K562 (cell line): ENCODE results near the gene GADL1. TPM values are rescaled to one million over a fixed set of nuclear protein-coding genes. Genes with fewer than 3 reads are reported as not detected.

ENCODE experiments used
- ATAC-seq: fragments of 200-7000 bp; cut with Tn5 transposase; 3 replicates; pipeline ENCODE4 v1.9.1; 2020; ENCODE audit warnings: moderate library complexity
- BruUV-seq: library from RNA; stranded (reverse); fragments of 400-500 nt; replicated peaks from 2 replicates; lab custom pipeline; 2021; lab: Mats Ljungman, UMichigan
- CTCF ChIA-PET: fragments of 300-600 bp; formaldehyde crosslinking; extraction: SDS; loops from one replicate; lab custom pipeline; 2021; ENCODE audit warnings: low intra/inter-chr PET ratio; lab: Yijun Ruan, JAX
- POLR2A ChIA-PET: fragments of 300-600, 350-650 bp; sonication (Branson Sonifier 250); formaldehyde crosslinking; extraction: SDS; loops from one replicate; lab custom pipeline; 2021; ENCODE audit warnings: antibody characterized with exemption, inconsistent platforms; lab: Yijun Ruan, JAX
- DNase-seq, 4 experiments: peaks; one replicate each; pipeline versions ENCODE4 v3.0.0 to v3.0.0-alpha.2; 2011 to 2018; ENCODE audit warnings: low spot score in 3 of 4, mixed read lengths in 3 of 4; ENCODE audit errors: extremely low read depth in 1 of 4
- FAIRE-seq: peaks from 2 replicates; lab custom pipeline; 2011; peaks lifted over from hg19 to GRCh38; lab: Jason Lieb, UNC
- H2AFZ ChIP-seq: 2 replicates; pipeline ENCODE4 v1.6.0; 2011; ENCODE audit warnings: low read depth, low read length, control low read depth, inconsistent platforms
- H3K27ac ChIP-seq: fragments of 200-600 bp; 3 replicates; pipeline ENCODE4 v1.8.0; 2011; ENCODE audit warnings: low read depth, mild to moderate bottlenecking, control low read depth, inconsistent platforms, low read length, moderate library complexity, mixed read lengths; ENCODE audit errors: extremely low read depth
- H3K27me3 ChIP-seq, 2 experiments: fragments of 300-600 bp in 1 of 2; 2 replicates in 1 of 2; 3 replicates in 1 of 2; pipeline versions ENCODE4 v1.6.0 to v1.8.0; 2011; ENCODE audit warnings: inconsistent platforms in 2 of 2, low read length in 2 of 2, mild to moderate bottlenecking in 1 of 2, mixed read lengths in 1 of 2, moderate library complexity in 1 of 2; ENCODE audit not compliant: control insufficient read depth in 2 of 2, insufficient read depth in 2 of 2
- H3K36me3 ChIP-seq: fragments of 300-600 bp; 3 replicates; pipeline ENCODE4 v1.8.0; 2011; ENCODE audit warnings: mild to moderate bottlenecking, low read length, inconsistent platforms; ENCODE audit not compliant: control insufficient read depth, insufficient read depth
- H3K4me1 ChIP-seq, 2 experiments: fragments of 200-600 bp in 1 of 2; replicated peaks in 1 of 2; 2 replicates in 1 of 2; 3 replicates in 1 of 2; pipeline versions ENCODE4 v1.5.1 to v1.8.0; 2011; ENCODE audit warnings: inconsistent platforms in 2 of 2, low read length in 2 of 2, mild to moderate bottlenecking in 1 of 2, mixed read lengths in 1 of 2, moderate library complexity in 1 of 2; ENCODE audit not compliant: control insufficient read depth in 2 of 2, insufficient read depth in 2 of 2
- H3K4me2 ChIP-seq: 2 replicates; pipeline ENCODE4 v1.6.1; 2011; ENCODE audit warnings: low read length, control low read depth, inconsistent platforms, mixed read lengths; ENCODE audit not compliant: insufficient read depth
- H3K4me3 ChIP-seq: fragments of 200-600 bp; sonication (generic), shearing (Covaris generic); 2 replicates; pipeline ENCODE4 v1.5.1; 2016; ENCODE audit warnings: control low read depth, inconsistent platforms
- H3K79me2 ChIP-seq: fragments of 200-600 bp; 3 replicates; pipeline ENCODE4 v1.8.0; 2011; ENCODE audit warnings: low read length, inconsistent platforms; ENCODE audit not compliant: control insufficient read depth, insufficient read depth
- H3K9ac ChIP-seq, 2 experiments: 2 replicates each; pipeline versions ENCODE4 v1.6.0 to v1.6.1; 2011; ENCODE audit warnings: low read depth in 2 of 2, low read length in 2 of 2, control low read depth in 1 of 2, inconsistent platforms in 1 of 2, mild to moderate bottlenecking in 1 of 2, mixed read lengths in 1 of 2; ENCODE audit not compliant: insufficient read depth in 1 of 2
- H3K9me1 ChIP-seq: one replicate; pipeline ENCODE4 v1.6.0; 2011; ENCODE audit warnings: inconsistent platforms, mild to moderate bottlenecking, low read length, moderate library complexity; ENCODE audit not compliant: control insufficient read depth, insufficient read depth
- H3K9me3 ChIP-seq: replicated peaks from 2 replicates; pipeline ENCODE4 v1.5.1; 2011; ENCODE audit warnings: low read depth, low read length, inconsistent platforms; ENCODE audit not compliant: control insufficient read depth, insufficient read depth
- H4K20me1 ChIP-seq: replicated peaks from 2 replicates; pipeline ENCODE4 v1.6.1; 2011; ENCODE audit warnings: low read length, inconsistent platforms, mixed read lengths; ENCODE audit not compliant: control insufficient read depth, insufficient read depth
- HSF4 ChIP-seq: fragments of 250-450 bp; sonication (Bioruptor Pico); IDR thresholded peaks from 2 replicates; pipeline ENCODE4 v2.1.2; 2022; ENCODE audit warnings: mild to moderate bottlenecking, moderate library complexity, borderline replicate concordance
- MYC ChIP-seq, 2 experiments: fragments of 250-450 bp in 1 of 2; sonication (Bioruptor Pico) in 1 of 2; IDR thresholded peaks; 2 replicates each; pipeline versions ENCODE4 v1.5.1 to v1.6.1; 2012 to 2021; ENCODE audit warnings: low read depth in 2 of 2, borderline replicate concordance in 1 of 2, improper control_type of control experiment in 1 of 2, low read length in 1 of 2, mild to moderate bottlenecking in 1 of 2, moderate library complexity in 1 of 2
- ZNF436 ChIP-seq: fragments of 250-450, 450-650 bp; sonication (Bioruptor Pico); formaldehyde crosslinking; IDR thresholded peaks from 2 replicates; pipeline ENCODE4 v1.7.0; 2020; ENCODE audit warnings: mild to moderate bottlenecking
- WGBS: fragments of 100-300 bp; shearing (Covaris generic); methylation state at CpG from one replicate; pipeline ENCODE4 v1.1.6; 2016; ENCODE audit warnings: low coverage, mixed read lengths; ENCODE audit not compliant: insufficient coverage; ENCODE audit errors: missing lambda C conversion rate; 5-methylcytosine and 5-hydroxymethylcytosine counted together
- in situ Hi-C: fragments of 300-500 bp; cut with MboI; formaldehyde crosslinking; loops from 4 replicates; pipeline ENCODE4 v1.15.0; 2018; ENCODE audit warnings: inconsistent platforms, mixed read lengths
- intact Hi-C: fragments of 100-400 bp; cut with micrococcal nuclease; formaldehyde crosslinking; loops from 2 replicates; pipeline ENCODE4 v1.14.2; 2022
- polyA plus RNA-seq, 8 experiments: library from polyadenylated mRNA; depleted of rRNA in 4 of 8; stranded (reverse) in 5 of 8; unstranded in 3 of 8; fragments of >200 nt; fragmentation: Nextera tagmentation in 2 of 8; fragmentation: Illumina TruSeq in 1 of 8; extraction: Ambion mirVana in 2 of 8; extraction: Trizol in 1 of 8; gene quantifications; 2 replicates each; pipeline versions ENCODE4 v1.2.1 to v1.2.3, GENCODE V29; 2011 to 2014; ENCODE audit warnings: inconsistent platforms in 1 of 8, missing spikeins in 1 of 8
- total RNA-seq, 7 experiments: library from RNA; depleted of rRNA in 6 of 7; stranded (reverse); fragments of >200 nt in 6 of 7; fragmentation: Illumina TruSeq in 2 of 7; extraction: Trizol in 2 of 7; gene quantifications; 2 replicates each; pipeline versions ENCODE4 v1.2.1 to v1.2.3, GENCODE V29; 2011 to 2021; ENCODE audit warnings: low replicate concordance in 1 of 7
- TF ChIP-seq, protein P1 (sequence below): fragments of 250-450 bp; sonication (Bioruptor Pico); IDR thresholded peaks from 2 replicates; pipeline ENCODE4 v1.4.0; 2020; ENCODE audit warnings: mild to moderate bottlenecking, moderate library complexity, borderline replicate concordance

The GADL1 gene
- total and polyA plus RNA-seq, 9 of the 15 experiments (the other 6 are each of a cell fraction or from before 2014, with no cell fraction given) = 0.07 TPM; not detected in 8

DNA sequence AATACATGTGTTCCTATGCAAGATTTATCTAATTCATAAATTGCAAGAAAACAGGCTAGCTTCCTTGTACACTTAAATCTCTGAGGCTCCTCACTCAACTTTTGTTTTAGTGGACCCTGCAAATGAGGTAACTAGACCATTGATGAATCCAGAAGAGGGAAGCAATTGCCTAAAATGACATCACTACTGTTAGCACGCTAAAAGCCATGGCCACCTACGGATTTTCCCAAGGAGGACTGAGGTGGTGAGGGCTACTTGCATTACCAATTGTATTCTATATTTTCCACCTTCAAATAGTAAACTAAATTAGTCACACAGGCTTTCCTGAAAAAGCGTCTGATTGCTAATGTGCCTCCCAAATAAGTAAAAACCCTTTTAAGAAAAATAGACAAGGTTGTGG lies 140.7 kb downstream of the GADL1 start:
- no peak for ATAC-seq

More for the DNA sequence above, 140.7 kb downstream of the GADL1 start:
- in situ Hi-C loops (no loop called here), intact Hi-C loops (no loop called here)
- no peaks in the 10 kb centered on the region for H3K4me1 ChIP-seq
- H3K4me3 ChIP-seq = no peak overlapping the region
- CTCF ChIA-PET = no interaction called here
- no peak overlapping the region for H3K27ac ChIP-seq
- POLR2A ChIA-PET = no interaction called here
- H3K79me2 ChIP-seq = no peaks in the 10 kb centered on the region
- DNase-seq (no peak), FAIRE-seq (no peak)
- 0% methylated on average over 3 of the region's 3 CpGs for WGBS
- no TSS peak for BruUV-seq
- no peak overlapping the region for H3K9ac ChIP-seq
- H4K20me1 ChIP-seq = no peaks in the 10 kb centered on the region
- no peak overlapping the region for H3K4me2 ChIP-seq
- H3K9me1 ChIP-seq = no peaks in the 10 kb centered on the region
- H2AFZ ChIP-seq = no peak overlapping the region
- no peaks in the 10 kb centered on the region for H3K27me3 ChIP-seq
- H3K9me3 ChIP-seq = no peaks in the 10 kb centered on the region
- TF ChIP-seq HSF4 (CRISPR knock-in tag) = no peak
- TF ChIP-seq, protein P1, sequence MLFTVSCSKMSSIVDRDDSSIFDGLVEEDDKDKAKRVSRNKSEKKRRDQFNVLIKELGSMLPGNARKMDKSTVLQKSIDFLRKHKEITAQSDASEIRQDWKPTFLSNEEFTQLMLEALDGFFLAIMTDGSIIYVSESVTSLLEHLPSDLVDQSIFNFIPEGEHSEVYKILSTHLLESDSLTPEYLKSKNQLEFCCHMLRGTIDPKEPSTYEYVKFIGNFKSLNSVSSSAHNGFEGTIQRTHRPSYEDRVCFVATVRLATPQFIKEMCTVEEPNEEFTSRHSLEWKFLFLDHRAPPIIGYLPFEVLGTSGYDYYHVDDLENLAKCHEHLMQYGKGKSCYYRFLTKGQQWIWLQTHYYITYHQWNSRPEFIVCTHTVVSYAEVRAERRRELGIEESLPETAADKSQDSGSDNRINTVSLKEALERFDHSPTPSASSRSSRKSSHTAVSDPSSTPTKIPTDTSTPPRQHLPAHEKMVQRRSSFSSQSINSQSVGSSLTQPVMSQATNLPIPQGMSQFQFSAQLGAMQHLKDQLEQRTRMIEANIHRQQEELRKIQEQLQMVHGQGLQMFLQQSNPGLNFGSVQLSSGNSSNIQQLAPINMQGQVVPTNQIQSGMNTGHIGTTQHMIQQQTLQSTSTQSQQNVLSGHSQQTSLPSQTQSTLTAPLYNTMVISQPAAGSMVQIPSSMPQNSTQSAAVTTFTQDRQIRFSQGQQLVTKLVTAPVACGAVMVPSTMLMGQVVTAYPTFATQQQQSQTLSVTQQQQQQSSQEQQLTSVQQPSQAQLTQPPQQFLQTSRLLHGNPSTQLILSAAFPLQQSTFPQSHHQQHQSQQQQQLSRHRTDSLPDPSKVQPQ (CRISPR knock-in tag) = no peak
- no peak for TF ChIP-seq MYC (IDR thresholded peaks at IDR 0.05; ENCODE audit: low read depth, low read length)
- no peak for TF ChIP-seq MYC (CRISPR knock-in tag; IDR thresholded peaks at IDR 0.05; ENCODE audit: borderline replicate concordance, low read depth)
- TF ChIP-seq ZNF436 (CRISPR knock-in tag) = no peak
- H3K36me3 ChIP-seq = no peaks in the 10 kb centered on the region
